Mesenchymal stem cell (in vitro differentiated cells and primary cell): Measurements from ENCODE around the gene RDH14.

Experiments
- DNase-seq: peaks from one replicate; pipeline ENCODE4 v3.0.0-alpha.2; 2013
- H2AFZ ChIP-seq: one replicate; pipeline ENCODE4 v1.6.1; 2013; ENCODE audit warnings: low read depth, mild to moderate bottlenecking, control low read depth, inconsistent platforms, low read length, moderate library complexity
- H2AK5ac ChIP-seq: 2 replicates; pipeline ENCODE4 v1.6.1; 2013; ENCODE audit warnings: low read length, moderate library complexity, mild to moderate bottlenecking, inconsistent platforms; ENCODE audit not compliant: severe bottlenecking
- H2BK120ac ChIP-seq: one replicate; pipeline ENCODE4 v1.6.1; 2013; ENCODE audit warnings: low read depth, mild to moderate bottlenecking, inconsistent platforms, low read length, moderate library complexity
- H2BK12ac ChIP-seq, 2 experiments: one replicate each; pipeline ENCODE4 v1.6.1; 2013; ENCODE audit warnings: inconsistent platforms in 2 of 2, low read length in 2 of 2, mild to moderate bottlenecking in 2 of 2, moderate library complexity in 2 of 2, control low read depth in 1 of 2
- H2BK15ac ChIP-seq: one replicate; pipeline ENCODE4 v1.6.1; 2013; ENCODE audit warnings: mild to moderate bottlenecking, low read depth, inconsistent platforms; ENCODE audit not compliant: poor library complexity, severe bottlenecking
- H2BK5ac ChIP-seq: 2 replicates; pipeline ENCODE4 v1.6.1; 2013; ENCODE audit warnings: low read depth, mild to moderate bottlenecking, low read length, control low read depth, inconsistent platforms; ENCODE audit not compliant: poor library complexity, severe bottlenecking
- H3K14ac ChIP-seq, 2 experiments: one replicate each; pipeline ENCODE4 v1.6.1; 2013; ENCODE audit warnings: inconsistent platforms in 2 of 2, low read length in 2 of 2, control low read depth in 1 of 2, mild to moderate bottlenecking in 1 of 2, moderate library complexity in 1 of 2
- H3K18ac ChIP-seq, 2 experiments: one replicate each; pipeline ENCODE4 v1.6.1; 2013; ENCODE audit warnings: inconsistent platforms in 2 of 2, low read length in 2 of 2, control low read depth in 1 of 2, low read depth in 1 of 2, mild to moderate bottlenecking in 1 of 2
- H3K23ac ChIP-seq, 2 experiments: one replicate each; pipeline ENCODE4 v1.6.1; 2013; ENCODE audit warnings: inconsistent platforms in 2 of 2, low read length in 2 of 2, mild to moderate bottlenecking in 2 of 2, moderate library complexity in 2 of 2, control low read depth in 1 of 2
- H3K27ac ChIP-seq: 2 replicates; pipeline ENCODE4 v1.5.1; 2013; ENCODE audit warnings: mild to moderate bottlenecking, moderate library complexity, low read length, control low read depth, inconsistent platforms; ENCODE audit not compliant: poor library complexity, severe bottlenecking
- H3K27me3 ChIP-seq, 2 experiments: 2 replicates each; pipeline versions ENCODE4 v1.6.1 to v1.7.0; 2013; ENCODE audit warnings: low read length in 2 of 2, mild to moderate bottlenecking in 2 of 2, moderate library complexity in 2 of 2, control low read depth in 1 of 2, inconsistent platforms in 1 of 2; ENCODE audit not compliant: control insufficient read depth in 1 of 2, insufficient read depth in 1 of 2
- H3K36me3 ChIP-seq, 2 experiments: 2 replicates each; pipeline versions ENCODE4 v1.6.1 to v1.7.0; 2013; ENCODE audit warnings: low read length in 2 of 2, control low read depth in 1 of 2, inconsistent platforms in 1 of 2, low read depth in 1 of 2, mild to moderate bottlenecking in 1 of 2; ENCODE audit not compliant: insufficient read depth in 2 of 2, control insufficient read depth in 1 of 2
- H3K4ac ChIP-seq, 2 experiments: one replicate each; pipeline ENCODE4 v1.6.1; 2013; ENCODE audit warnings: inconsistent platforms in 2 of 2, low read length in 2 of 2, mild to moderate bottlenecking in 2 of 2, moderate library complexity in 2 of 2, control low read depth in 1 of 2, low read depth in 1 of 2
- H3K4me1 ChIP-seq: 2 replicates; pipeline ENCODE4 v1.6.1; 2013; ENCODE audit warnings: low read depth, low read length, control low read depth; ENCODE audit not compliant: control insufficient read depth, insufficient read depth
- H3K4me2 ChIP-seq: 2 replicates; pipeline ENCODE4 v1.6.1; 2013; ENCODE audit warnings: low read length, mild to moderate bottlenecking, inconsistent platforms; ENCODE audit not compliant: poor library complexity, severe bottlenecking
- H3K4me3 ChIP-seq, 2 experiments: 2 replicates each; pipeline versions ENCODE4 v1.5.1 to v1.7.0; 2013; ENCODE audit warnings: low read length in 2 of 2, mild to moderate bottlenecking in 2 of 2, control low read depth in 1 of 2, low read depth in 1 of 2; ENCODE audit not compliant: insufficient read depth in 1 of 2
- H3K79me1 ChIP-seq: replicated peaks from 2 replicates; pipeline ENCODE4 v1.6.1; 2013; ENCODE audit warnings: mild to moderate bottlenecking, control low read depth, low read length, inconsistent platforms; ENCODE audit not compliant: poor library complexity, severe bottlenecking
- H3K9ac ChIP-seq: 2 replicates; pipeline ENCODE4 v1.7.0; 2013; ENCODE audit warnings: mild to moderate bottlenecking, low read length, moderate library complexity
- H3K9me3 ChIP-seq: 2 replicates; pipeline ENCODE4 v1.7.0; 2013; ENCODE audit warnings: mild to moderate bottlenecking, low read length; ENCODE audit not compliant: control insufficient read depth
- H4K8ac ChIP-seq: one replicate; pipeline ENCODE4 v1.6.1; 2013; ENCODE audit warnings: inconsistent platforms, mild to moderate bottlenecking, low read length, moderate library complexity
- H4K91ac ChIP-seq: one replicate; pipeline ENCODE4 v1.6.1; 2013; ENCODE audit warnings: mild to moderate bottlenecking, low read length, inconsistent platforms
- WGBS: methylation state at CpG from one replicate; pipeline ENCODE4 v1.1.7; 2013; ENCODE audit warnings: mixed read lengths; 5-methylcytosine and 5-hydroxymethylcytosine counted together

The RDH14 gene

GRCh38 chr2:18527326-18527725, 33.1 kb downstream of the RDH14 start:
- Histone ChIP-seq H3K9ac (no peak overlapping the region), H3K4ac (no peak overlapping the region), H2BK5ac (no peak overlapping the region), H2AK5ac (no peak overlapping the region), H3K9me3 (no peaks in the 10 kb centered on the region), H4K8ac (no peak overlapping the region), H3K27me3 (no peaks in the 10 kb centered on the region), H2BK15ac (no peak overlapping the region), H3K4me1 (no peaks in the 10 kb centered on the region), H3K4me3 (no peak overlapping the region), H3K23ac (no peak overlapping the region), H2AFZ (no peak overlapping the region), H3K36me3 (no peaks in the 10 kb centered on the region), H3K27ac (no peak overlapping the region), H3K18ac (no peak overlapping the region), H4K91ac (no peak overlapping the region), H3K4me2 (no peak overlapping the region), H3K14ac (no peak overlapping the region), H3K79me1 (no peaks in the 10 kb centered on the region), H2BK12ac (no peak overlapping the region), H2BK120ac (no peak overlapping the region)
- 100% methylated on average over 2 of the region's 2 CpGs for WGBS
- no peak for DNase-seq

- H2AFZ ChIP-seq: no peak overlapping the region
- H4K91ac ChIP-seq: no peak overlapping the region
- H2BK120ac ChIP-seq: no peak overlapping the region
- no peaks in the 10 kb centered on the region for H3K27me3 ChIP-seq
- no peak overlapping the region for H3K4me3 ChIP-seq
- WGBS: 91% methylated on average over 5 of the region's 7 CpGs
- no peak overlapping the region for H3K4me2 ChIP-seq
- no peak overlapping the region for H2BK15ac ChIP-seq
- H2BK5ac ChIP-seq: no peak overlapping the region
- H4K8ac ChIP-seq: peak overlapping the region; percentile 9
- peak overlapping the region in 1 of 2 experiments; percentile 49 for H3K14ac ChIP-seq
- H3K9ac ChIP-seq: peak overlapping the region; percentile 44
- no peak overlapping the region for H3K18ac ChIP-seq
- H3K23ac ChIP-seq: peak overlapping the region in 1 of 2 experiments; percentile 2
- H2AK5ac ChIP-seq: no peak overlapping the region
- H3K9me3 ChIP-seq: no peaks in the 10 kb centered on the region
- H2BK12ac ChIP-seq: no peak overlapping the region
- H3K4ac ChIP-seq: no peak overlapping the region
- H3K4me1 ChIP-seq: no peaks in the 10 kb centered on the region
- H3K36me3 ChIP-seq: no peaks in the 10 kb centered on the region
- no peak overlapping the region for H3K27ac ChIP-seq
- H3K79me1 ChIP-seq: no peaks in the 10 kb centered on the region
- DNase-seq: no peak
These were observed 34.0 kb downstream of the RDH14 start for GRCh38 chr2:18526429-18526828.

GRCh38 chr2:18525852-18526251, 34.6 kb downstream of the RDH14 start:
- Histone ChIP-seq H2BK15ac (no peak overlapping the region), H3K4me3 (no peak overlapping the region), H3K4me1 (no peaks in the 10 kb centered on the region), H3K4ac (no peak overlapping the region), H3K14ac (no peak overlapping the region), H3K9me3 (no peaks in the 10 kb centered on the region), H3K4me2 (no peak overlapping the region), H2BK120ac (no peak overlapping the region), H3K27ac (no peak overlapping the region), H3K23ac (no peak overlapping the region), H3K36me3 (no peaks in the 10 kb centered on the region), H3K27me3 (no peaks in the 10 kb centered on the region), H3K79me1 (no peaks in the 10 kb centered on the region), H2AK5ac (no peak overlapping the region), H3K18ac (no peak overlapping the region), H4K91ac (no peak overlapping the region), H2AFZ (no peak overlapping the region), H2BK5ac (no peak overlapping the region), H4K8ac (no peak overlapping the region), H2BK12ac (no peak overlapping the region), H3K9ac (no peak overlapping the region)
- 81% methylated on average over 2 of the region's 3 CpGs for WGBS
- DNase-seq: no peak

- Histone ChIP-seq H3K79me1 (no peaks in the 10 kb centered on the region), H3K4me1 (no peaks in the 10 kb centered on the region), H4K8ac (no peak overlapping the region), H3K27ac (no peak overlapping the region), H2BK5ac (no peak overlapping the region), H2BK12ac (no peak overlapping the region), H2BK120ac (no peak overlapping the region), H3K4ac (no peak overlapping the region), H3K23ac (no peak overlapping the region), H2AK5ac (no peak overlapping the region), H3K14ac (no peak overlapping the region), H3K4me3 (no peak overlapping the region), H4K91ac (no peak overlapping the region), H2BK15ac (no peak overlapping the region), H3K9ac (no peak overlapping the region), H3K9me3 (no peaks in the 10 kb centered on the region), H3K36me3 (no peaks in the 10 kb centered on the region), H3K27me3 (no peaks in the 10 kb centered on the region), H2AFZ (no peak overlapping the region), H3K18ac (no peak overlapping the region), H3K4me2 (no peak overlapping the region)
- no peak for DNase-seq
- WGBS: 97% methylated on average over 2 of the region's 2 CpGs
These were observed 35.2 kb downstream of the RDH14 start for GRCh38 chr2:18525236-18525635.
